GM20431 (cell line): ENCODE data around the gene SLC38A10.

Experiments used
- in situ Hi-C: fragments of 300-500 bp; cut with MseI, MboI; formaldehyde crosslinking; loops from one replicate; pipeline ENCODE4 v1.15.0; 2020; ENCODE audit warnings: low sequenced_read_pairs; ENCODE audit not compliant: unreplicated experiment

SLC38A10 gene

GRCh38 chr17:81295031-81295675 lies at the start of gene SLC38A10:
Gene SLC38A10, minus strand, starts transcription at chr17:81295307. Its CDS starts 386 bp downstream, at chr17:81294921.
- in situ Hi-C loops, result no loop called here

GRCh38 chr17:81342269-81343070 lies 47.4 kb upstream of the SLC38A10 start:
- in situ Hi-C loops, result no loop called here

- in situ Hi-C loops, result no loop called here
Observed at GRCh38 chr17:81341516-81342268, 46.6 kb upstream of the SLC38A10 start.

GRCh38 chr17:81340607-81341515 lies 45.8 kb upstream of the SLC38A10 start:
- in situ Hi-C loops, result no loop called here

GRCh38 chr17:81339534-81340296 lies 44.6 kb upstream of the SLC38A10 start:
- in situ Hi-C loops, result no loop called here

- in situ Hi-C loops, result no loop called here
Observed at GRCh38 chr17:81339191-81339533, 44.1 kb upstream of the SLC38A10 start.

GRCh38 chr17:81338274-81339190 lies 43.4 kb upstream of the SLC38A10 start:
- in situ Hi-C loops, result no loop called here

- in situ Hi-C loops, result no loop called here
Observed at GRCh38 chr17:81337476-81337879, 42.4 kb upstream of the SLC38A10 start.

GRCh38 chr17:81336930-81337325 lies 41.8 kb upstream of the SLC38A10 start:
- in situ Hi-C loops, result no loop called here

- in situ Hi-C loops, result no loop called here
Observed at GRCh38 chr17:81336296-81336929, 41.3 kb upstream of the SLC38A10 start.

- in situ Hi-C loops, result no loop called here
Observed at GRCh38 chr17:81335773-81336157, 40.7 kb upstream of the SLC38A10 start.

- in situ Hi-C loops, result no loop called here
Observed at GRCh38 chr17:81334987-81335772, 40.1 kb upstream of the SLC38A10 start.

- in situ Hi-C loops, result no loop called here
Observed at GRCh38 chr17:81334391-81334901, 39.3 kb upstream of the SLC38A10 start.

GRCh38 chr17:81333616-81334368 lies 38.7 kb upstream of the SLC38A10 start:
- in situ Hi-C loops, result no loop called here

- in situ Hi-C loops, result no loop called here
Observed at GRCh38 chr17:81332914-81333528, 37.9 kb upstream of the SLC38A10 start.
